ENCODE data around the gene ADAD2.

Gene ADAD2

GRCh38 chr16:84246679-84247077 is 55.7 kb downstream of the ADAD2 start:
- peak overlapping the region; percentile 9 for H3K27ac Mint-ChIP-seq
- DNase-seq (ENCODE audit: low spot score in 2 of 2) = no peak

More at GRCh38 chr16:84246679-84247077, 55.7 kb downstream of the ADAD2 start:
- Mint-ChIP-seq H3K9me3 (peaks cover 7% of the 10 kb centered on the region), H3K4me1 (no peaks in the 10 kb centered on the region), H3K36me3 (no peaks in the 10 kb centered on the region), H3K27me3 (peaks cover 25% of the 10 kb centered on the region), H3K4me3 (no peak overlapping the region)
- no peak for ATAC-seq (ENCODE audit: low read depth)
